ENCODE results near the gene HS2ST1.

- no peak for TF ChIP-seq PATZ1 (CRISPR knock-in tag; IDR thresholded peaks at IDR 0.05; ENCODE audit: borderline replicate concordance)
- TF ChIP-seq ZFP30 (CRISPR knock-in tag; IDR thresholded peaks at IDR 0.05): no peak
- no peak for TF ChIP-seq ARNTL (CRISPR knock-in tag; IDR thresholded peaks at IDR 0.05; ENCODE audit: borderline replicate concordance, low read depth)
- no peak for TF ChIP-seq OSR1 (CRISPR knock-in tag; IDR thresholded peaks at IDR 0.05)
- TF ChIP-seq ZFP3 (CRISPR knock-in tag; IDR thresholded peaks at IDR 0.05): no peak
These were observed 213.1 kb downstream of the HS2ST1 start for GRCh38 chr1:87127581-87127980.

Measured in SK-N-SH treated with all-trans-retinoic acid at 6 μM for 48 hours (cell line).